Activated CD4-positive, CD25-positive, alpha-beta regulatory T cell (primary cell): ENCODE results near the gene RAP1GAP.
"Not testable (repeated sequence)": the region's sequence is repeated elsewhere in the genome, so short reads cannot be mapped to it uniquely, and the experiment has no call there.

Experiments
- DNase-seq, 4 experiments: peaks; one replicate each; lab custom pipeline; 2025; lab: John Stamatoyannopoulos, UW

Gene RAP1GAP

DNA sequence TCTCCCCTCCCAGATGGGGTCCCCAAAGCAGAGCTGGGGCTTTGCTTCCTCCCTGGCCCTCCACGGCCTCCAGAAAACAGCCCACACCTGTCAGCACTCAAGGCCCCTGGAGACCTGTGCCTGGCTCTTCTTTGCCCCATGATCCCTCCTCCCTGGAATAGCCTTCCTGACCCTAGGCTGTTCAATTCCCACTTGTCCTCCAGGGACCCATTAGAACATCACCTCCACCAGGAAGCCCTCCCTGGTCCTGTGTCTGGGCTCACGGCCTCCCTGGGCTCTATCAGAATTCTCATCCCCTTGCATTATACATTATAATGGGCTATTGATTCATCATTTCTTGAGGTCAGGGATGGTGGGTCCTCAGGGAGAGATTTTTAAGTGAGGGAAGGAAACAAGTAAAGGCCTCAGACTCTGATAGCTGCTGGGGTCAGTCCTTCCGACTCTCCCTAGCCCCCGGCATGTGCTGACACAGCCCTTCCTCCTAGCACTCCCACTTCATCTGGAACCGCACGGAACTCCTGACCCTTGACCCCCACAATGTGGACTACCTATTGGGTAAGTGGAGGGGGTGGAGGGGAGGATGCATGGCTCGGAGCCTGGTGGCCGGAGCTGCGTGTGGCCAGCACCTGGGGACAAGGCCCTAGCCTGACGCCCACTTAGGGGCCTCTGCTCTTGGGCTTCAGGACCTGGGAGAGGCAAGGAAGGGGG, 99.2 kb downstream of the RAP1GAP start:
- no peak for DNase-seq

- no peak for DNase-seq
Measured at GRCh38 chr1:21568809-21569385, 100.3 kb downstream of the RAP1GAP start.

- DNase-seq = no peak
Measured at GRCh38 chr1:21568006-21568746, 101.0 kb downstream of the RAP1GAP start.

DNA sequence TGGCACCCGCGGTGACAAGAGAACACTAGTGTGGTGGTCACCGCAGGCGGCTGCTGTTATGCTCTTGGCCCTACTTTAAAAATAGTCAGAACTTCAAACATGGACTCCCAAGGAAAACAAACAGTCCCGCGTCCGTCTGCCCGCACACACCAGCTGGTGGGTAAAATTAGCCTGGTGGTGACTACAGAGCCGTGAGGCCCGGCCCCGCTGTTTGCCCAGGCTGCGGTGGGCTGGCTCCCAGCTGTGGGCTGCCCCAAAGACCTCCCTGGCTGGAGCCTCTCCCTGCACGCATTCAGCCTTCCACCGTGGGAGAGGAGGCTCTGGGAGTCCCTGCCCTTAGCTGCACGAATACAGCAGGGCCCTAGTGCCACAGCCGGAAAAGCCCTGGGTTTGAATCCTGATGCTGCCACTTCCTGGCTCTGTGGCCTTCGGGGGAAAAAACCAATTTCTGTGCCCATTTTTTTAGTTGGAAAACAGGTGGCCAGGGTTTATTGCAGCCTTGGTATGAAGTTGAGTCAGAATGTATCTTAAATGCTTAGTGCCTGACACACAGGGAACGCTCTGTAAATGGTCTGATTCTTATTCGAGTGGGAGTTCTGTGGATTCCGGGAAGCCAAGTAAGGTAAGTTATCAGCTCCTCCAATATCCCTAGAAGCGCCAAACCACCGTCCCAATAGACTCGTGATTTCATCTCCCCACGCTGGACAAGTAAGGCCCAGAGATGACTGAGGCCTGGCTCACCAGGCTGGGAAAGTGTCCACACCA, 101.7 kb downstream of the RAP1GAP start:
- no peak for DNase-seq

DNA sequence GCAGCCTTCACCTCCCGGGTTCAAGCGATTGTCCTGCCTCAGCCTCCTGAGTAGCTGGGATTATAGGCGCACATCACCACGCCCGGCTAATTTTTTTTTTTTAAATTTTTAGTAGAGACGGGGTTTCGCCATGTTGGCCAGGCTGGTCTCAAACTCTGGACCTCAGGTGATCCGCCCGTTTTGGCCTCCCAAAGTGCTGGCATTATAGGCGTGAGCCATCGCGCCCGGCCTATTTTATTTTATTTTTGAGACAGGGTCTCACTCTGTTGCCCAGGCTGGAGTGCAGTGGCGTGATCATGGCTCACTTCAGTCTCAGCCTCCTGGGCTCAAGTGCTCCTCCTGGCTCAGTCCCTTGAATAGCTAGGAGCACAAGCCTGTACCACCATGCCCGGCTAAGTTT, 102.8 kb downstream of the RAP1GAP start:
- not testable (repeated sequence) for DNase-seq

GRCh38 chr1:21565285-21565684, 103.9 kb downstream of the RAP1GAP start:
- DNase-seq = no peak

GRCh38 chr1:21564521-21565095, 104.5 kb downstream of the RAP1GAP start:
- no peak for DNase-seq

DNA sequence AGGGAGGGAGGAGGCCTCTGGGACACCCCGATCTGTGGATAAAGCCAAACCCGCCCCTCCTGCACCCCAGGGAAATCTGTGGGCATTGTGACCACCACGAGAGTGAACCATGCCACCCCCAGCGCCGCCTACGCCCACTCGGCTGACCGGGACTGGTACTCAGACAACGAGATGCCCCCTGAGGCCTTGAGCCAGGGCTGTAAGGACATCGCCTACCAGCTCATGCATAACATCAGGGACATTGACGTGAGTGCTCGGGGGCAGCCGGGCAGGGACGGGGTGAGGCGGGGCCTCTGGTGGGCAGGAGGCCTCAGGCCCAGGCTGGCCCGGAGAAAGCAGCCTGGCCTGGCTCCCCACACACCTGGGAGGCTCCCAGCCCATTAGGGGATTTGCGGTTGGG, 105.2 kb downstream of the RAP1GAP start:
- no peak for DNase-seq

- no peak for DNase-seq
Measured at GRCh38 chr1:21562896-21563295, 106.3 kb downstream of the RAP1GAP start.

GRCh38 chr1:21560916-21561638, 108.1 kb downstream of the RAP1GAP start:
- DNase-seq = no peak

DNA sequence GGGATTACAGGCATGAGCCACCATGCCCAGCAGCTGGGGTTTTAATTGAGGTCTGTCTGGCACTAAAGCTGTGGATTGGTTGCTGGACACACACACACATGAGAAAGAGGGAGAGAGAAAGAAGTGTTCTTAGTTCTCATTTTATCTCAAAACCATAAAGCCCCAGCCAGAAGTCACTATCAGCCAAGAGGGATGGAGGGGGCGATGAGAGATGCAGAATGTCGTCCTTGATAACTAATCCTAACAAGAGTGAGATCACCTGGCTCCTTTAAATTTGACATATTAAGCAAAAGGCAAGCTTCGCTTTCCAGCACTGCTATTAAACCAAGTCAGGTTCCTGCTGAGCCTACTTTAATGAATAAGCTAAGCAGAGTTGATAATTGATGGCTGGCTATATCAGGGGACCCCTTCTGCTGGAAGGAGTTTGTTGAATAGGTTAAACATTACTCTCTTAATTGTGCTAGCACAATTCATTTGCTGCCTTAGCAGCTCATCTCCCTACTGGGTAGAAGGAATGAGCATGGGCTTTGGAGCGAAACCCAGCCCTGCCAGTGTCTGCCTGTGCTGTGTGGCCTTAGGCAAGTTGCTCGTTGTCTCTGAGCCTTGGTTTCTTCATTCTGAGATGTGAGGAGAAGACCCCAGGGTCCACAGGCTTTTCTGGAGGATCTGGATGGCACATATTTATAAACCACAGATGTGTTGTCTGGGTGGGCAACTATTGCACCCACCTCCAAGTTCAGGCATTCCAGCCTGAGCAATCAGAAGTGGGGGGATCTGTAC, 109.2 kb downstream of the RAP1GAP start:
- no peak for DNase-seq

DNA sequence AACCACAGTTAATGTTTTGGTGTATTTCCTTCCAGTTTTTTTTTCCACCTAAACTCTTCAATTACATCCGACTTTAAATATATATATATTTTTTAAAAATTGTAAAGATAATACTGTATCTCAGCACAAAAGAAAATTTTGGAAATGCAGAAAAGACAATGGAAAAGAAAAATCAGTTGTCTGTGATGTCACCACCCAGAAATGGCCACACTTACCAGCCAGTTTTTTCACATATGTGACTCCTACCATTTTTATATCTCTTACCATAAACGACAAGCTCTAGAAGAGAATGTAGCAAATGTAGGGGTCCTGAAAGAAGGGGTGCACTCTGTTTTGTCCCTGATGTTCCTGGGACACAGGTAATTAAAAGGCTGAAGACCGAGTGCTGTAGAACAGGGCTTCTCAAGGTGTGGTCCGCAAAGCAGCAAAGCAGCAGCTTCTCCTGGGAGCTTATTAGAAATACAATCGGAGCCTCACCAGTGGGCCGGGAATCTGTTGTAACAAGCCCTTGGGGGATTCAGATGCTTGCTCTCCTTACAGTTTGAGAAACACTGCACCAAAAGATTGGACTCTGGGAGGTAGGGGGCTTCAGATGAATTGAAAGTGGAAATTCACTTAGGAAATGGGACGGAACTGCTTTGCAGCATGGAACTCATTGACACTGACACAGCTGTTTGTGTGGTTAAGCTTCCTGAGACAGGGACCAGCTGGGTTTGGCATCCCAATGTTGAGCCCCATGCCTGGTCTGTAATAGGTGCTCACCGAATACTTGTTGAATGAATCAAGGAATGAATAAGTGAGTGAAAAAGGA, 115.8 kb downstream of the RAP1GAP start:
- DNase-seq = no peak

- DNase-seq = no peak
Measured at GRCh38 chr1:21552715-21553114, 116.4 kb downstream of the RAP1GAP start.

- DNase-seq = no peak
Measured at GRCh38 chr1:21550866-21551475, 118.2 kb downstream of the RAP1GAP start.

DNA sequence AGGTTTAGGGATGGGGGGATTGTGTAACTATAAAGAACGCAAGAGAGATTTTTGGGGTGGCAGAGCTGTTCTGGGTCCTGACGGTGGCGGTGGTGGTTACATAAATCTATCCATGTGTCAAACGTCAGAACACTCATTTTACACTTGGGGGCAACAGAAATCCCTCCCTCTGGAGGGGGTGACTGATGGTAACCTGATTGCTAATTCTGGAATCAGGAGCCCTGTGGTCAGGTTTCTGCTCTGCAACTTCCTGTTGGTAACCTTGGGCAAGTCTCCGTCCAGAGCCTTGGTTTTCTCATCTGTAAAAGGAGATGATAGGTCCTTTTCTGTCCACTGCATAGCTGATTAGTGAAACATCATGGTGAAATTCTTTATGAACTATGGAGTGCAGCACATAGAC, 119.1 kb downstream of the RAP1GAP start:
- DNase-seq = no peak

GRCh38 chr1:21547876-21548275, 121.3 kb downstream of the RAP1GAP start:
- DNase-seq = no peak
